K562 (cell line): ENCODE data around the gene ASMTL. TPM values are rescaled to one million over a fixed set of nuclear protein-coding genes. Genes with fewer than 3 reads are reported as not detected.

Experiments
- ATAC-seq: fragments of 200-7000 bp; cut with Tn5 transposase; 3 replicates; pipeline ENCODE4 v1.9.1; 2020; ENCODE audit warnings: moderate library complexity
- BruUV-seq: library from RNA; stranded (reverse); fragments of 400-500 nt; replicated peaks from 2 replicates; lab custom pipeline; 2021; lab: Mats Ljungman, UMichigan
- CTCF ChIA-PET: fragments of 300-600 bp; formaldehyde crosslinking; extraction: SDS; loops from one replicate; lab custom pipeline; 2021; ENCODE audit warnings: low intra/inter-chr PET ratio; lab: Yijun Ruan, JAX
- POLR2A ChIA-PET: fragments of 300-600, 350-650 bp; sonication (Branson Sonifier 250); formaldehyde crosslinking; extraction: SDS; loops from one replicate; lab custom pipeline; 2021; ENCODE audit warnings: antibody characterized with exemption, inconsistent platforms; lab: Yijun Ruan, JAX
- DNase-seq, 4 experiments: peaks; one replicate each; pipeline versions ENCODE4 v3.0.0 to v3.0.0-alpha.2; 2011 to 2018; ENCODE audit warnings: low spot score in 3 of 4, mixed read lengths in 3 of 4; ENCODE audit errors: extremely low read depth in 1 of 4
- FAIRE-seq: peaks from 2 replicates; lab custom pipeline; 2011; peaks lifted over from hg19 to GRCh38; lab: Jason Lieb, UNC
- H2AFZ ChIP-seq: 2 replicates; pipeline ENCODE4 v1.6.0; 2011; ENCODE audit warnings: low read depth, low read length, control low read depth, inconsistent platforms
- H3K27ac ChIP-seq: fragments of 200-600 bp; 3 replicates; pipeline ENCODE4 v1.8.0; 2011; ENCODE audit warnings: low read depth, mild to moderate bottlenecking, control low read depth, inconsistent platforms, low read length, moderate library complexity, mixed read lengths; ENCODE audit errors: extremely low read depth
- H3K27me3 ChIP-seq, 2 experiments: fragments of 300-600 bp in 1 of 2; 2 replicates in 1 of 2; 3 replicates in 1 of 2; pipeline versions ENCODE4 v1.6.0 to v1.8.0; 2011; ENCODE audit warnings: inconsistent platforms in 2 of 2, low read length in 2 of 2, mild to moderate bottlenecking in 1 of 2, mixed read lengths in 1 of 2, moderate library complexity in 1 of 2; ENCODE audit not compliant: control insufficient read depth in 2 of 2, insufficient read depth in 2 of 2
- H3K36me3 ChIP-seq: fragments of 300-600 bp; 3 replicates; pipeline ENCODE4 v1.8.0; 2011; ENCODE audit warnings: mild to moderate bottlenecking, low read length, inconsistent platforms; ENCODE audit not compliant: control insufficient read depth, insufficient read depth
- H3K4me1 ChIP-seq, 2 experiments: fragments of 200-600 bp in 1 of 2; replicated peaks in 1 of 2; 2 replicates in 1 of 2; 3 replicates in 1 of 2; pipeline versions ENCODE4 v1.5.1 to v1.8.0; 2011; ENCODE audit warnings: inconsistent platforms in 2 of 2, low read length in 2 of 2, mild to moderate bottlenecking in 1 of 2, mixed read lengths in 1 of 2, moderate library complexity in 1 of 2; ENCODE audit not compliant: control insufficient read depth in 2 of 2, insufficient read depth in 2 of 2
- H3K4me2 ChIP-seq: 2 replicates; pipeline ENCODE4 v1.6.1; 2011; ENCODE audit warnings: low read length, control low read depth, inconsistent platforms, mixed read lengths; ENCODE audit not compliant: insufficient read depth
- H3K4me3 ChIP-seq: fragments of 200-600 bp; sonication (generic), shearing (Covaris generic); 2 replicates; pipeline ENCODE4 v1.5.1; 2016; ENCODE audit warnings: control low read depth, inconsistent platforms
- H3K79me2 ChIP-seq: fragments of 200-600 bp; 3 replicates; pipeline ENCODE4 v1.8.0; 2011; ENCODE audit warnings: low read length, inconsistent platforms; ENCODE audit not compliant: control insufficient read depth, insufficient read depth
- H3K9ac ChIP-seq, 2 experiments: 2 replicates each; pipeline versions ENCODE4 v1.6.0 to v1.6.1; 2011; ENCODE audit warnings: low read depth in 2 of 2, low read length in 2 of 2, control low read depth in 1 of 2, inconsistent platforms in 1 of 2, mild to moderate bottlenecking in 1 of 2, mixed read lengths in 1 of 2; ENCODE audit not compliant: insufficient read depth in 1 of 2
- H3K9me1 ChIP-seq: one replicate; pipeline ENCODE4 v1.6.0; 2011; ENCODE audit warnings: inconsistent platforms, mild to moderate bottlenecking, low read length, moderate library complexity; ENCODE audit not compliant: control insufficient read depth, insufficient read depth
- H3K9me3 ChIP-seq: replicated peaks from 2 replicates; pipeline ENCODE4 v1.5.1; 2011; ENCODE audit warnings: low read depth, low read length, inconsistent platforms; ENCODE audit not compliant: control insufficient read depth, insufficient read depth
- H4K20me1 ChIP-seq: replicated peaks from 2 replicates; pipeline ENCODE4 v1.6.1; 2011; ENCODE audit warnings: low read length, inconsistent platforms, mixed read lengths; ENCODE audit not compliant: control insufficient read depth, insufficient read depth
- CBFA2T3 ChIP-seq: fragments of 450-650 bp; IDR thresholded peaks from 2 replicates; pipeline ENCODE4 v1.6.1; 2017
- CLOCK ChIP-seq: fragments of 250-450 bp; sonication (Bioruptor Pico); IDR thresholded peaks from 2 replicates; pipeline ENCODE4 v1.4.0; 2020; ENCODE audit warnings: mild to moderate bottlenecking, moderate library complexity, borderline replicate concordance
- HDGF ChIP-seq: fragments of 450-650 bp; IDR thresholded peaks from 2 replicates; pipeline ENCODE4 v1.6.1; 2016
- MYNN ChIP-seq, 2 experiments: sonication (generic); formaldehyde crosslinking in 1 of 2; IDR thresholded peaks; 2 replicates each; pipeline versions ENCODE4 v1.5.0 to v1.6.1; 2016 to 2020; ENCODE audit warnings: antibody characterized with exemption in 1 of 2, missing genetic modification reagents in 1 of 2
- POLR2A ChIP-seq: fragments of 450-650 bp; conservative IDR thresholded peaks from 2 replicates; pipeline ENCODE4 v1.6.1; 2016
- POLR2B ChIP-seq: fragments of 450-650 bp; IDR thresholded peaks from 2 replicates; pipeline ENCODE4 v1.6.1; 2018; ENCODE audit warnings: low read depth; ENCODE audit not compliant: partially characterized antibody
- SP2 ChIP-seq: IDR thresholded peaks from 2 replicates; pipeline ENCODE4 v1.6.1; 2011; ENCODE audit warnings: mild to moderate bottlenecking, low read depth, low read length, moderate library complexity; ENCODE audit not compliant: poor library complexity, severe bottlenecking; ENCODE audit errors: extremely low read depth
- SPI1 ChIP-seq: IDR thresholded peaks from 2 replicates; pipeline ENCODE4 v1.6.1; 2011; ENCODE audit warnings: low read depth, low read length, control low read depth, borderline replicate concordance
- TCF7L2 ChIP-seq: fragments of 150-350 bp; IDR thresholded peaks from 2 replicates; pipeline ENCODE4 v1.6.1; 2016; ENCODE audit warnings: low read depth, mild to moderate bottlenecking, low read length, moderate library complexity
- WGBS: fragments of 100-300 bp; shearing (Covaris generic); methylation state at CpG from one replicate; pipeline ENCODE4 v1.1.6; 2016; ENCODE audit warnings: low coverage, mixed read lengths; ENCODE audit not compliant: insufficient coverage; ENCODE audit errors: missing lambda C conversion rate; 5-methylcytosine and 5-hydroxymethylcytosine counted together
- in situ Hi-C: fragments of 300-500 bp; cut with MboI; formaldehyde crosslinking; loops from 4 replicates; pipeline ENCODE4 v1.15.0; 2018; ENCODE audit warnings: inconsistent platforms, mixed read lengths
- intact Hi-C: fragments of 100-400 bp; cut with micrococcal nuclease; formaldehyde crosslinking; loops from 2 replicates; pipeline ENCODE4 v1.14.2; 2022
- polyA plus RNA-seq, 8 experiments: library from polyadenylated mRNA; depleted of rRNA in 4 of 8; stranded (reverse) in 5 of 8; unstranded in 3 of 8; fragments of >200 nt; fragmentation: Nextera tagmentation in 2 of 8; fragmentation: Illumina TruSeq in 1 of 8; extraction: Ambion mirVana in 2 of 8; extraction: Trizol in 1 of 8; gene quantifications; 2 replicates each; pipeline versions ENCODE4 v1.2.1 to v1.2.3, GENCODE V29; 2011 to 2014; ENCODE audit warnings: inconsistent platforms in 1 of 8, missing spikeins in 1 of 8
- total RNA-seq, 7 experiments: library from RNA; depleted of rRNA in 6 of 7; stranded (reverse); fragments of >200 nt in 6 of 7; fragmentation: Illumina TruSeq in 2 of 7; extraction: Trizol in 2 of 7; gene quantifications; 2 replicates each; pipeline versions ENCODE4 v1.2.1 to v1.2.3, GENCODE V29; 2011 to 2021; ENCODE audit warnings: low replicate concordance in 1 of 7
- TF ChIP-seq, protein P1 (sequence below): sonication (generic); formaldehyde crosslinking; IDR thresholded peaks from 2 replicates; pipeline ENCODE4 v1.8.0; 2022; ENCODE audit warnings: missing genetic modification reagents, mild to moderate bottlenecking, moderate library complexity, borderline replicate concordance

ASMTL gene
- total and polyA plus RNA-seq, 9 of the 15 experiments (the other 6 are each of a cell fraction or from before 2014, with no cell fraction given): 0.56 to 20.6 (median 7.6) TPM

DNA sequence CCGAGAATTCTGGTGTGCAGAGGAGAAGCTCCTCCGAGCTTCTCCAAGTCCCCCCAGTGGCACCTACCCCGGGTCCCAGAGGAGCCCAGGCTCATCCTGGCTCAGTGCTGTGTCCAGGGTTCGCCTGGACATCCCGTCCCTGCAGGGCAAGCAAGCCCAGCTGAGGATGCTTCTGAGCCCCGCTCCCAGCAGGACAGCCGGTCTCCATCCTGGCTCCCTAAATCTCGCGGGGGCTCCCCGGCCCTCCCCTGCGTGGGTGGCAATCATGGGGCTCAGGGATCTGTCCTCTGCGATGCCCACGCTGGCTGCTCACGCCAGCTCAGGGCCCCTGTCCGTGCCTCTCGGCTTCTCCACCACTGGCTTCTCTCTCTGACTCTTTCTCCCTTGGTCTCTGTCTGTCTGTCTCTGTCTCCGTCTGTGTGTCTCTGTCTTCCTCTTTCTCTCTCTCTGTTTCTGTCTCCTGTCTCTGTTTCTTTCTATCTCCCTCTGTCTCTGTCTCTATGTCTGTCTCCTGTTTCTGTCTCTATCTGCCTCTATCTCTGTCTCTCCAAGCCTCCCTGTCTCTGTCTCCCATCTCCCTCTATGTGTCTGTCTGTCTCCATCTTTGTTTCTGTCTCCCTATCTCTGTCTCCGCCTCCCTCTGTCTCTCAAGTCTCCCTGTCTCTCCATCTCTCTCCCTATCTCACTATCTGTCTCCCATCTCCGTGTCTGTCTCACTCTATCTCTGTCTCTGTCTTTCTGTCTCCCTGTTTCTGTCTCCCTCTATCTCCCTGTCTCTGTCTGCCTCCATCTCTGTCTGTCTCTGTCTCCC is 33.0 kb downstream of the ASMTL start:
- DNase-seq: no peak
- in situ Hi-C loops (no loop called here), intact Hi-C loops (no loop called here)
- Histone ChIP-seq H3K9ac (no peak overlapping the region; a peak in 1 of 4 replicates), H3K36me3 (peaks cover 16% of the 10 kb centered on the region; the same call in 2 of the 3 replicates), H4K20me1 (no peaks in the 10 kb centered on the region), H2AFZ (no peak overlapping the region), H3K27ac (no peak overlapping the region), H3K79me2 (no peaks in the 10 kb centered on the region), H3K4me2 (no peak overlapping the region), H3K4me3 (no peak overlapping the region), H3K4me1 (peaks cover 0 to 9% of the 10 kb centered on the region in 2 experiments; a peak in 2 of 5 replicates), H3K27me3 (no peaks in the 10 kb centered on the region), H3K9me1 (no peaks in the 10 kb centered on the region), H3K9me3 (no peaks in the 10 kb centered on the region; the same call in 1 of the 2 replicates)
- POLR2A ChIA-PET: no interaction called here
- BruUV-seq: no TSS peak
- no peak; the same call in 2 of the 3 replicates for ATAC-seq
- CTCF ChIA-PET: no interaction called here
- WGBS: 94% methylated on average over 8 of the region's 19 CpGs
- FAIRE-seq: no peak
- no peak for TF ChIP-seq HDGF
- no peak for TF ChIP-seq TCF7L2
- TF ChIP-seq CLOCK (CRISPR knock-in tag): no peak
- TF ChIP-seq SP2: no peak
- TF ChIP-seq, protein P1, sequence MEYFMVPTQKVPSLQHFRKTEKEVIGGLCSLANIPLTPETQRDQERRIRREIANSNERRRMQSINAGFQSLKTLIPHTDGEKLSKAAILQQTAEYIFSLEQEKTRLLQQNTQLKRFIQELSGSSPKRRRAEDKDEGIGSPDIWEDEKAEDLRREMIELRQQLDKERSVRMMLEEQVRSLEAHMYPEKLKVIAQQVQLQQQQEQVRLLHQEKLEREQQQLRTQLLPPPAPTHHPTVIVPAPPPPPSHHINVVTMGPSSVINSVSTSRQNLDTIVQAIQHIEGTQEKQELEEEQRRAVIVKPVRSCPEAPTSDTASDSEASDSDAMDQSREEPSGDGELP: no peak
- TF ChIP-seq CBFA2T3: peak; percentile 14; the same call in 1 of the 2 replicates
- no peak for TF ChIP-seq MYNN (IDR thresholded peaks at IDR 0.05)
- no peak for TF ChIP-seq MYNN (CRISPR knock-in tag; IDR thresholded peaks at IDR 0.05)
- no peak for TF ChIP-seq SPI1
- TF ChIP-seq POLR2B: peak; percentile 19
- peak; percentile 55 for TF ChIP-seq POLR2A
